GM12864 (cell line): Measurements from ENCODE around the gene EEF1E1.

Experiments used
- DNase-seq: peaks from one replicate; pipeline ENCODE4 v3.0.0-alpha.2; 2011; ENCODE audit warnings: low read depth
- H3K4me3 ChIP-seq: 2 replicates; pipeline ENCODE4 v1.5.1; 2011; ENCODE audit warnings: mild to moderate bottlenecking, low read depth, low read length, control low read depth
- TF ChIP-seq, protein P1 (sequence below): IDR thresholded peaks from 2 replicates; pipeline ENCODE4 v1.5.1; 2011; ENCODE audit warnings: low read depth, mild to moderate bottlenecking, moderate library complexity, low read length, control low read depth, inconsistent platforms; ENCODE audit errors: missing control alignments

Gene EEF1E1

DNA sequence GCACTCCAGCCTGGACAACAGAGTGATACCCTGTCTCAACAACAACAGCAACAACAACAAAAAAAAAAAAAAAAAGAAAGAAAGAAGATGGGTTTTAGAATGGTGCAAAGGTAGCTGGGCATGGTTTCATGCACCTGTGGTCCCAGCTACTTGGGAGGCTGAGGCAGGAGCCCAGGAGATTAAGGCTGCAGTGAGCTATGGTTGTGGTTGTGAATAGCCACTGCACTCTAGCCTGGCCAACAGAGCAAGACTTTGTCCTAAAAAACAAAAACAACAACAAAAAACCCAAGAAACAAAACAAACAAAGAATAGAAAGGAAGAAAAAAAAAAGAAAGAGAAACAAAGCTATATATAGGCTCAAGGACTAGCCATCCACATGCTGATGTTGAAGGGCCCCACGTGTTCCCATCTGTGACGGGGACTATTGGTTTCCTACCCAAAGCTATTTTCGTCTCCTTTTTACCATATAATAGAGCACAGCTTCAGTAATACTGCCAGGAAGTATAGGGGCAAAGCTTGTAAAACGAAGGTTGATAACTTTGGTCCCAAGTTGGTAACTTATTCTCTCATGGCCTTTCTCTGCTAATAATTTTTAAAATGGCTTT is 7.9 kb upstream of the EEF1E1 start:
- no peak overlapping the region for H3K4me3 ChIP-seq
- DNase-seq = no peak
- TF ChIP-seq, protein P1, sequence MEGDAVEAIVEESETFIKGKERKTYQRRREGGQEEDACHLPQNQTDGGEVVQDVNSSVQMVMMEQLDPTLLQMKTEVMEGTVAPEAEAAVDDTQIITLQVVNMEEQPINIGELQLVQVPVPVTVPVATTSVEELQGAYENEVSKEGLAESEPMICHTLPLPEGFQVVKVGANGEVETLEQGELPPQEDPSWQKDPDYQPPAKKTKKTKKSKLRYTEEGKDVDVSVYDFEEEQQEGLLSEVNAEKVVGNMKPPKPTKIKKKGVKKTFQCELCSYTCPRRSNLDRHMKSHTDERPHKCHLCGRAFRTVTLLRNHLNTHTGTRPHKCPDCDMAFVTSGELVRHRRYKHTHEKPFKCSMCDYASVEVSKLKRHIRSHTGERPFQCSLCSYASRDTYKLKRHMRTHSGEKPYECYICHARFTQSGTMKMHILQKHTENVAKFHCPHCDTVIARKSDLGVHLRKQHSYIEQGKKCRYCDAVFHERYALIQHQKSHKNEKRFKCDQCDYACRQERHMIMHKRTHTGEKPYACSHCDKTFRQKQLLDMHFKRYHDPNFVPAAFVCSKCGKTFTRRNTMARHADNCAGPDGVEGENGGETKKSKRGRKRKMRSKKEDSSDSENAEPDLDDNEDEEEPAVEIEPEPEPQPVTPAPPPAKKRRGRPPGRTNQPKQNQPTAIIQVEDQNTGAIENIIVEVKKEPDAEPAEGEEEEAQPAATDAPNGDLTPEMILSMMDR = no peak

DNA sequence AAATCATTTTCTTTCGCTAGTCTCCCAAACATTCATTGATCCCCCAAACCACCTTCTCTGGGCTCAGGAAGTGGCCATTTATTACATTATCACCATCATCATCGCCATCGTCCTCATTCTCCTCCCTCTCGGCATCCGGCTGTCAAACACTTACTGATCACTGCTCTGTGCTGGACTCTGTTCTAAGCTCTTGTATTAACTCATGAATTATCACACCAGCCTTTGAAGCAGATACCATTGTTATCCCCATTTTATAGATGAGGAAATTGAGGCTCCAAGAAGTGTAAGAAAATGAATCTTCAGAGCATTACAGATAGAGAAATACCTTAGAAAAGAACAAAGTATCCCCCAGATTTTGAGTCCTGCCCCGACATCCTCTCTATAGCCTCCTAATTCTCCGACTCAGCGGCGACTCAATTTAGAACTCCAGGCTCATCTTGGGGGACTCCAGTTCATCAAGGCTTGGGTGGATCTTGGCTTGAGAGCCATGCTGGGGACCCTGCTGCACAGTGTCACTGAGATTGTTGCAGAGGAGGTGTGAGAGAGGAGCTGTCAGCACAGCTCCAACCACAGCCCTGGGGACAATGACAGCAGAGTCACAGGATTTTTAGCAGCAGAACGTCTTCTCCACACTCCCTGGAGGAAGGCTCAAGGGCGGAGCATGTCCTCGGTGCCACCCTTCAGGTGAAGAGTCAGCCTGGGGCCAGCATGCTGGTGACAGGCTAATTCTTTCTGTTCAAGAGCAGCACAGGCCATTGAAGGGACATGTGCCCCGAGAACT is 6.6 kb upstream of the EEF1E1 start:
- no peak overlapping the region for H3K4me3 ChIP-seq
- TF ChIP-seq, protein P1 = no peak

DNA sequence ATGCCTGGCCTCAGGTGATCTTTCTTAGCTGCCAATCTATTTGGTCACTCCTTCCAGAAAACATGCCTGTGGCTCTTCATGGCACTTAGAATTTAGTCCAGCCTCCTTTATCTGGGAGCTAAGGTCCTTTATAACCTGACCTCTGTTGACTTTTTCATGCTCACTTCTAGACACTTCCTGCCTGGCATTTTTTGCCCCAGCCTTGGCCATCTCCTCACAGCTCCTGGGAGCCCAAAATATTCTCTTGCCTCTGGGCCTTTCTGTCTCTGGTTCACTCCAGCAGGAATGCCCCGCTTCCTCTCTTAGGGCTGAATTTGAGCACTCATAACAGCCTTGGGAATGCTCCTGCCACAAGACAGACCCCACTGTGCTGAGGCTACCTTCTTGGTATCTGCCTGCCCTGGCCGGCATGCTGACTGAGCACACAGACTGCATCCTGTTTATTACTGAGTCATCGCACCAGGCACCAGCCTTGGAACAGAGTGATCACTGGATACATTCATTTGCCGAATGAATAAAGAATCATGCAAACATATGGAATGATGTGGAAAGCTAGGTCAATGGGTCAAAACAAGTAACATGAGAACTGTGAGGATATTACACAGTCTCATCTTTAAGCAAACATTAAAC is 5.8 kb upstream of the EEF1E1 start:
- DNase-seq = no peak
- TF ChIP-seq, protein P1 = no peak
- H3K4me3 ChIP-seq = no peak overlapping the region

More for the DNA sequence above, 6.6 kb upstream of the EEF1E1 start:
- no peak for DNase-seq

DNA sequence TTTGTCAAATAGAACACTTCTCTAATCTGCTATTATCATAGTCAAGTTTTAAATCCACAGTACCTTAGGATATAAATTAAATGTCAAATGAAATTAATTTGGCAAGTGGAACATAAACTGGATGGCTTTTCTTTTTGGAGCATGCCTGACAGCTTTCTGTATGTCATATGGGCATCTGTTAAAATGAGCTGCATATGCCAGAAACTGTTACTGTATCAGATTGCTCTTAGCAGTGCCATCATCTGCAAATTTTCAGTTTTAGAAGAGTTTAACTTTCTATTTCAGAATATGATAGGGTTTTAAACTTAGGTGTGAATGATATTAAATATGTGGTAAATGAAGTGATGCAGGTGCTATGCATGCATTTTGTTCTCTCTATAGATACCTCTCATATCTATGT is 3.4 kb upstream of the EEF1E1 start:
- DNase-seq = no peak
- TF ChIP-seq, protein P1 = no peak
- H3K4me3 ChIP-seq = no peak overlapping the region

DNA sequence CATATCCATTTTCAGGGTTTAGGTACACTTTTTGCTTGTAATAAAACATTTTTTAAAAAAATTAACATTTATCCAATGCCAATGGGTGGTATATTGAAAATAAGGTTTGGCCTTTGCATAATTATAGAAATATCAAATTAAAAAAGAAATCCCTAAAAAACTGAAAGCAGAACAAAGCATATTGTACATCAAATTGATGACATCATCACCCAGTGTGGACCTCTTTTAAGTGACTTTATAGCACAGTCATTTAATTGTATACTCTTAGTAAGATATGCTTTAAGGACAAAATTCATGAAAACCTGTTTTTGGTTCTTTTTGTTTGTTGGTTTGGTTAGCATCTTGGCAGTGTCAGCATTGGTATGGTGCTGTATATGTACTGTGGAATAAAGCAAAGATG is 1.4 kb upstream of the EEF1E1 start:
- TF ChIP-seq, protein P1 = no peak
- no peak overlapping the region for H3K4me3 ChIP-seq
- no peak for DNase-seq

DNA sequence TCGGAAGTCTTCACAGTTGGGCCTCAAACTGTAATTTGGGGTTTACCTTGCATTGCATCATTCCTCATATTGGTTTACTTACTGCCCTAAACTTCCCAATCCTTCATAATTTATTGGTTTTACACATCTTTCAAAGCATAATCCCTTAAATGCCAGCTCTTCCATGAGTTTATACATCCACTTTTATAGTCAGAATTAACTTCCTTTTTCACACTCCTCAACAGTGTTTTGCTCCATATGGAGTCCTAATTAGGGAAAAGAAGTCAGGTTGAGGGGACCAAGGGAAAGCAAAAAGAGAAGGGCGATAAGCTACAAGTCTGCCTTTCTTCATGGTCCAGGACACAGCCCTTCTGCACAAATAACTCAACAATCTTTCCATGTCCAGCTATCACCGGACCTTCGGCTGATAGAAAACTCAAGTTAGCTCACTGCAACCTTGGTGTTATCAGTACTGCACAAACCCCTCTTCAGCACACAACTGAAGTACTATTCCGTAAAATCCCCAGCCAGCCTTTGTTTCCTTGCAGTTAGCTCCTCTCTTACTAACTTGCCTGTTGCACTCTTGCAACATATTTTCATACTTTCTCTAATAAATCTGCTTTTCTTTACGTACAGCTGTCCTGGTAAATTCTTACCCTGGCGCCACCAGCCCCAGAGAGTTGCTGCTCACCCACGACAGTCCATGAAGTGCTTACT is 2.0 kb downstream of the EEF1E1 start:
- DNase-seq = no peak
- no peak overlapping the region for H3K4me3 ChIP-seq
- TF ChIP-seq, protein P1 = no peak
